ENCODE data around the gene RFK. TPM values are rescaled to one million over a fixed set of nuclear protein-coding genes. Genes with fewer than 3 reads are reported as not detected.

The RFK gene
- total RNA-seq, 1 experiment from 2014 or later = 12.0 TPM

GRCh38 chr9:76403352-76403751 lies 9.1 kb upstream of the RFK start:
- Mint-ChIP-seq H3K9me3 (no peaks in the 10 kb centered on the region), H3K4me3 (no peak overlapping the region), H3K27me3 (ENCODE audit: low read depth) (peaks cover 1% of the 10 kb centered on the region; the same call in 1 of the 2 replicates), H3K4me1 (peaks cover 5 to 7% of the 10 kb centered on the region in 2 experiments), H3K27ac (no peak overlapping the region), H3K36me3 (ENCODE audit: insufficient read depth in 1 of 3, low read depth in 3 of 3) (no peaks in the 10 kb centered on the region)
- Histone ChIP-seq H3K56ac (ENCODE audit: insufficient read length, low read depth, low read length) (no peak overlapping the region), H3K23me2 (ENCODE audit: insufficient read length, low read depth, low read length, poor library complexity, severe bottlenecking) (no peaks in the 10 kb centered on the region), H3K4me2 (ENCODE audit: insufficient read depth, insufficient read length, low read length) (no peak overlapping the region), H2BK15ac (ENCODE audit: low read depth, low read length) (no peak overlapping the region), H3K9ac (ENCODE audit: extremely low read depth, insufficient read length, low read length) (no peak overlapping the region), H4K91ac (ENCODE audit: insufficient read length, low read depth, low read length) (no peak overlapping the region), H3K9me3 (ENCODE audit: control insufficient read depth, low read depth, low read length) (no peaks in the 10 kb centered on the region), H3K27me3 (ENCODE audit: insufficient read depth, low read length) (no peaks in the 10 kb centered on the region), H2BK120ac (ENCODE audit: low read depth, low read length, poor library complexity, severe bottlenecking) (no peak overlapping the region), H3K27ac (ENCODE audit: insufficient read length, low read depth, low read length) (no peak overlapping the region), H2BK20ac (ENCODE audit: low read depth, low read length, poor library complexity, severe bottlenecking) (no peak overlapping the region), H3K4me1 (ENCODE audit: insufficient read depth, low read length) (no peaks in the 10 kb centered on the region), H2AK5ac (ENCODE audit: insufficient read length, low read length) (no peak overlapping the region), H4K20me1 (ENCODE audit: control insufficient read depth, insufficient read depth, insufficient read length) (no peaks in the 10 kb centered on the region), H3T11ph (ENCODE audit: low read length) (no peak overlapping the region), H3K79me1 (ENCODE audit: insufficient read depth, low read depth, low read length, poor library complexity, severe bottlenecking) (no peaks in the 10 kb centered on the region), H3K14ac (ENCODE audit: insufficient read depth, low read length) (no peak overlapping the region), H3K18ac (ENCODE audit: insufficient read length, low read depth, low read length) (no peak overlapping the region), H2BK12ac (ENCODE audit: insufficient read length, low read depth, low read length) (no peak overlapping the region), H3K79me2 (ENCODE audit: insufficient read depth, low read length) (no peaks in the 10 kb centered on the region), H4K5ac (ENCODE audit: insufficient read length, low read depth, low read length) (no peak overlapping the region), H2BK5ac (ENCODE audit: insufficient read length, low read length) (no peak overlapping the region), H3K23ac (ENCODE audit: insufficient read length, low read depth, low read length) (no peak overlapping the region), H2AFZ (ENCODE audit: low read length) (no peak overlapping the region), H4K8ac (replicated peaks; ENCODE audit: insufficient read length, low read depth, low read length) (no peak overlapping the region), H3K4ac (ENCODE audit: low read depth, low read length) (no peak overlapping the region)
- DNase-seq = no peak
- no CpG with 5 or more reads among the region's 2 CpGs for WGBS (ENCODE audit: extremely low coverage, insufficient read length, low lambda C conversion rate)
- peak; percentile 47 for TF ChIP-seq CTCF (conservative IDR thresholded peaks at IDR 0.05)
